K562 (cell line): ENCODE measurements around the gene CCDC136. TPM values are rescaled to one million over a fixed set of nuclear protein-coding genes. Genes with fewer than 3 reads are reported as not detected.
A peak's percentile ranks its signal among the peaks of the same experiment; 100 is the strongest.

Experiments
- ATAC-seq: fragments of 200-7000 bp; cut with Tn5 transposase; 3 replicates; pipeline ENCODE4 v1.9.1; 2020; ENCODE audit warnings: moderate library complexity
- BruUV-seq: library from RNA; stranded (reverse); fragments of 400-500 nt; replicated peaks from 2 replicates; lab custom pipeline; 2021; lab: Mats Ljungman, UMichigan
- CTCF ChIA-PET: fragments of 300-600 bp; formaldehyde crosslinking; extraction: SDS; loops from one replicate; lab custom pipeline; 2021; ENCODE audit warnings: low intra/inter-chr PET ratio; lab: Yijun Ruan, JAX
- POLR2A ChIA-PET: fragments of 300-600, 350-650 bp; sonication (Branson Sonifier 250); formaldehyde crosslinking; extraction: SDS; loops from one replicate; lab custom pipeline; 2021; ENCODE audit warnings: antibody characterized with exemption, inconsistent platforms; lab: Yijun Ruan, JAX
- DNase-seq, 4 experiments: peaks; one replicate each; pipeline versions ENCODE4 v3.0.0 to v3.0.0-alpha.2; 2011 to 2018; ENCODE audit warnings: low spot score in 3 of 4, mixed read lengths in 3 of 4; ENCODE audit errors: extremely low read depth in 1 of 4
- FAIRE-seq: peaks from 2 replicates; lab custom pipeline; 2011; peaks lifted over from hg19 to GRCh38; lab: Jason Lieb, UNC
- H2AFZ ChIP-seq: 2 replicates; pipeline ENCODE4 v1.6.0; 2011; ENCODE audit warnings: low read depth, low read length, control low read depth, inconsistent platforms
- H3K27ac ChIP-seq: fragments of 200-600 bp; 3 replicates; pipeline ENCODE4 v1.8.0; 2011; ENCODE audit warnings: low read depth, mild to moderate bottlenecking, control low read depth, inconsistent platforms, low read length, moderate library complexity, mixed read lengths; ENCODE audit errors: extremely low read depth
- H3K27me3 ChIP-seq, 2 experiments: fragments of 300-600 bp in 1 of 2; 2 replicates in 1 of 2; 3 replicates in 1 of 2; pipeline versions ENCODE4 v1.6.0 to v1.8.0; 2011; ENCODE audit warnings: inconsistent platforms in 2 of 2, low read length in 2 of 2, mild to moderate bottlenecking in 1 of 2, mixed read lengths in 1 of 2, moderate library complexity in 1 of 2; ENCODE audit not compliant: control insufficient read depth in 2 of 2, insufficient read depth in 2 of 2
- H3K36me3 ChIP-seq: fragments of 300-600 bp; 3 replicates; pipeline ENCODE4 v1.8.0; 2011; ENCODE audit warnings: mild to moderate bottlenecking, low read length, inconsistent platforms; ENCODE audit not compliant: control insufficient read depth, insufficient read depth
- H3K4me1 ChIP-seq, 2 experiments: fragments of 200-600 bp in 1 of 2; replicated peaks in 1 of 2; 2 replicates in 1 of 2; 3 replicates in 1 of 2; pipeline versions ENCODE4 v1.5.1 to v1.8.0; 2011; ENCODE audit warnings: inconsistent platforms in 2 of 2, low read length in 2 of 2, mild to moderate bottlenecking in 1 of 2, mixed read lengths in 1 of 2, moderate library complexity in 1 of 2; ENCODE audit not compliant: control insufficient read depth in 2 of 2, insufficient read depth in 2 of 2
- H3K4me2 ChIP-seq: 2 replicates; pipeline ENCODE4 v1.6.1; 2011; ENCODE audit warnings: low read length, control low read depth, inconsistent platforms, mixed read lengths; ENCODE audit not compliant: insufficient read depth
- H3K4me3 ChIP-seq: fragments of 200-600 bp; sonication (generic), shearing (Covaris generic); 2 replicates; pipeline ENCODE4 v1.5.1; 2016; ENCODE audit warnings: control low read depth, inconsistent platforms
- H3K79me2 ChIP-seq: fragments of 200-600 bp; 3 replicates; pipeline ENCODE4 v1.8.0; 2011; ENCODE audit warnings: low read length, inconsistent platforms; ENCODE audit not compliant: control insufficient read depth, insufficient read depth
- H3K9ac ChIP-seq, 2 experiments: 2 replicates each; pipeline versions ENCODE4 v1.6.0 to v1.6.1; 2011; ENCODE audit warnings: low read depth in 2 of 2, low read length in 2 of 2, control low read depth in 1 of 2, inconsistent platforms in 1 of 2, mild to moderate bottlenecking in 1 of 2, mixed read lengths in 1 of 2; ENCODE audit not compliant: insufficient read depth in 1 of 2
- H3K9me1 ChIP-seq: one replicate; pipeline ENCODE4 v1.6.0; 2011; ENCODE audit warnings: inconsistent platforms, mild to moderate bottlenecking, low read length, moderate library complexity; ENCODE audit not compliant: control insufficient read depth, insufficient read depth
- H3K9me3 ChIP-seq: replicated peaks from 2 replicates; pipeline ENCODE4 v1.5.1; 2011; ENCODE audit warnings: low read depth, low read length, inconsistent platforms; ENCODE audit not compliant: control insufficient read depth, insufficient read depth
- H4K20me1 ChIP-seq: replicated peaks from 2 replicates; pipeline ENCODE4 v1.6.1; 2011; ENCODE audit warnings: low read length, inconsistent platforms, mixed read lengths; ENCODE audit not compliant: control insufficient read depth, insufficient read depth
- ATF6 ChIP-seq: sonication (generic); formaldehyde crosslinking; IDR thresholded peaks from 2 replicates; pipeline ENCODE4 v1.4.0; 2020; ENCODE audit warnings: mild to moderate bottlenecking, missing genetic modification reagents
- BRD9 ChIP-seq: fragments of 450-650 bp; IDR thresholded peaks from 2 replicates; pipeline ENCODE4 v1.6.1; 2018; ENCODE audit warnings: low read depth; ENCODE audit not compliant: partially characterized antibody
- CHD4 ChIP-seq: fragments of 200-600 bp; sonication (generic); IDR thresholded peaks from 3 replicates; pipeline ENCODE4 v1.6.1; 2012; ENCODE audit warnings: low read depth, mild to moderate bottlenecking, mixed read lengths, low read length, inconsistent platforms; ENCODE audit not compliant: insufficient read depth, insufficient replicate concordance, poor library complexity, severe bottlenecking
- FOXM1 ChIP-seq, 2 experiments: fragments of 450-650 bp in 1 of 2; sonication (generic) in 1 of 2; formaldehyde crosslinking in 1 of 2; IDR thresholded peaks; 2 replicates each; pipeline versions ENCODE4 v1.6.1 to v1.9.0; 2017 to 2022; ENCODE audit warnings: low read depth in 2 of 2, mild to moderate bottlenecking in 2 of 2, missing genetic modification reagents in 1 of 2, moderate library complexity in 1 of 2
- LCOR ChIP-seq: sonication (generic); formaldehyde crosslinking; IDR thresholded peaks from 2 replicates; pipeline ENCODE4 v1.8.0; 2022; ENCODE audit warnings: mild to moderate bottlenecking, missing genetic modification reagents
- MECOM ChIP-seq: fragments of 250-450 bp; sonication (Bioruptor Pico); IDR thresholded peaks from 2 replicates; pipeline ENCODE4 v1.8.0; 2022; ENCODE audit warnings: inconsistent platforms
- RFX1 ChIP-seq: fragments of 450-650 bp; IDR thresholded peaks from 2 replicates; pipeline ENCODE4 v1.6.1; 2016; ENCODE audit warnings: mild to moderate bottlenecking, moderate library complexity
- TCF7 ChIP-seq: sonication (generic); IDR thresholded peaks from 2 replicates; pipeline ENCODE4 v1.6.1; 2016; ENCODE audit warnings: antibody characterized with exemption, borderline replicate concordance
- ZBED1 ChIP-seq: IDR thresholded peaks from 2 replicates; pipeline ENCODE4 v1.6.1; 2014
- ZNF431 ChIP-seq: sonication (generic); formaldehyde crosslinking; IDR thresholded peaks from 2 replicates; pipeline ENCODE4 v1.8.0; 2022; ENCODE audit warnings: mild to moderate bottlenecking, missing genetic modification reagents
- ZNF699 ChIP-seq: fragments of 250-450 bp; sonication (Bioruptor Pico); IDR thresholded peaks from 2 replicates; pipeline ENCODE4 v1.8.0; 2021; ENCODE audit warnings: mild to moderate bottlenecking, moderate library complexity; ENCODE audit not compliant: insufficient replicate concordance
- WGBS: fragments of 100-300 bp; shearing (Covaris generic); methylation state at CpG from one replicate; pipeline ENCODE4 v1.1.6; 2016; ENCODE audit warnings: low coverage, mixed read lengths; ENCODE audit not compliant: insufficient coverage; ENCODE audit errors: missing lambda C conversion rate; 5-methylcytosine and 5-hydroxymethylcytosine counted together
- in situ Hi-C: fragments of 300-500 bp; cut with MboI; formaldehyde crosslinking; loops from 4 replicates; pipeline ENCODE4 v1.15.0; 2018; ENCODE audit warnings: inconsistent platforms, mixed read lengths
- intact Hi-C: fragments of 100-400 bp; cut with micrococcal nuclease; formaldehyde crosslinking; loops from 2 replicates; pipeline ENCODE4 v1.14.2; 2022
- polyA plus RNA-seq, 8 experiments: library from polyadenylated mRNA; depleted of rRNA in 4 of 8; stranded (reverse) in 5 of 8; unstranded in 3 of 8; fragments of >200 nt; fragmentation: Nextera tagmentation in 2 of 8; fragmentation: Illumina TruSeq in 1 of 8; extraction: Ambion mirVana in 2 of 8; extraction: Trizol in 1 of 8; gene quantifications; 2 replicates each; pipeline versions ENCODE4 v1.2.1 to v1.2.3, GENCODE V29; 2011 to 2014; ENCODE audit warnings: inconsistent platforms in 1 of 8, missing spikeins in 1 of 8
- total RNA-seq, 7 experiments: library from RNA; depleted of rRNA in 6 of 7; stranded (reverse); fragments of >200 nt in 6 of 7; fragmentation: Illumina TruSeq in 2 of 7; extraction: Trizol in 2 of 7; gene quantifications; 2 replicates each; pipeline versions ENCODE4 v1.2.1 to v1.2.3, GENCODE V29; 2011 to 2021; ENCODE audit warnings: low replicate concordance in 1 of 7
- TF ChIP-seq, protein P1 (sequence below): fragments of 450-650 bp; formaldehyde crosslinking; IDR thresholded peaks from 2 replicates; pipeline ENCODE4 v1.4.0; 2022; ENCODE audit warnings: mild to moderate bottlenecking, moderate library complexity

Gene CCDC136
- total and polyA plus RNA-seq, 9 of the 15 experiments (the other 6 are each of a cell fraction or from before 2014, with no cell fraction given) = 2.4 to 40.8 (median 26.5) TPM

DNA sequence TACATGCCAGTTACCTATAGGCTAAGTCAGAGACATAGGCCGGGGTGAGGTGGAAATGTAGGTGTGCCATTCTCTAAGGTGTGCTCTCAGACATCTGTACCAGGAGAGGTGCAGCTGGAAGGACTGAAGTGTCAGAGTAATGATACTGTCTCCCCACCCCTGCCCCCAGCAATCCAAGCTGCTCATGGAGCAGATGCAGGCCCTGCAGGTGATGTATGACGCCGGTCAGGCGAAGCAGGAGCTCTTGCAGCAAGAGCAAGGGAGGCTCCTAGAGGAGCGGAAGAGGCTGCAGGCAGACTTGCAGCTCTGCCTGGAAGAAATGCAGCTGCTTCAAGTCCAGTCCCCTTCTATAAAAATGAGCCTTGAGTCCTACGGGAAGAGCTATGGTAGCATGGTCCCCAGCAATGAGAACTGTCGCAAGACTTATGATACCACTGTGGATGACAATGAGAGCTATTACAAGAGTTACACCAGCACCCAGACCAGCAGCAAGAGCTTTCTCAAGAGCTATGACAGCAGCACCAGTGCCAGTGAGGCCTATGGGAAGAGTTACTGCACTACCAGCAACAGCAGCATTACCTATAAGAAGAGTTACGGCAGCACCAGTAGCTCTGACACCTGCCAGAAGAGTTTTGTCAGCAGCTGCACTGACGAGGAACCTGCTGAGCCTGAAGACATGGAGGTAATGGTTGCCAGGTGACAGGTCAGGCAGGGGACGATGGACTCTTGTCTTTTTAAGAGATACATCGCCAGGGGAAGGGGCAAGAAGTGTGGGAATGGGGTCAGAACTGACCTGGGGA lies 20.1 kb downstream of the CCDC136 start:
- WGBS = 59% methylated on average over 11 of the region's 11 CpGs
- in situ Hi-C loops = no loop called here
- peak overlapping the region; percentile 48 for H2AFZ ChIP-seq
- intact Hi-C loops = no loop called here
- no peak overlapping the region for H3K4me3 ChIP-seq
- FAIRE-seq (no peak), DNase-seq (no peak), ATAC-seq (peak; percentile 5; the same call in 2 of the 3 replicates)
- ChIA-PET CTCF (no interaction called here), POLR2A (interaction anchor here (0.5 to 4.7 kb wide), 16 partner anchors 7 to 74 kb away, joined by 3 to 20 read pairs (median 5); no protein-coding TSS in a partner anchor)
- peak overlapping the region in 1 of 2 experiments; percentile 28; a peak in 1 of 4 replicates for H3K9ac ChIP-seq
- no peaks in the 10 kb centered on the region for H3K27me3 ChIP-seq
- peaks cover 26 to 33% of the 10 kb centered on the region in 2 experiments; a peak in 4 of 5 replicates for H3K4me1 ChIP-seq
- H3K9me3 ChIP-seq = no peaks in the 10 kb centered on the region
- no peaks in the 10 kb centered on the region for H3K79me2 ChIP-seq
- peaks cover 44% of the 10 kb centered on the region for H3K36me3 ChIP-seq
- H3K4me2 ChIP-seq = peak overlapping the region; percentile 58; the same call in 1 of the 2 replicates
- peaks cover 6% of the 10 kb centered on the region for H3K9me1 ChIP-seq
- H3K27ac ChIP-seq = no peak overlapping the region; the same call in 2 of the 3 replicates
- no TSS peak for BruUV-seq
- no peaks in the 10 kb centered on the region for H4K20me1 ChIP-seq
- no peak for TF ChIP-seq FOXM1 (IDR thresholded peaks at IDR 0.05; ENCODE audit: low read depth)
- TF ChIP-seq FOXM1 (CRISPR knock-in tag; IDR thresholded peaks at IDR 0.05; ENCODE audit: low read depth) = 0 out of 2 replicates have a peak, but pooled peaks have one; percentile 48
- no peak for TF ChIP-seq ZNF699 (CRISPR knock-in tag)
- 0 out of 2 replicates have a peak, but pooled peaks have one; percentile 6 for TF ChIP-seq TCF7
- peak; percentile 50 for TF ChIP-seq RFX1
- 0 out of 2 replicates have a peak, but pooled peaks have one; percentile 12 for TF ChIP-seq ATF6
- no peak for TF ChIP-seq LCOR (CRISPR knock-in tag)
- no peak for TF ChIP-seq BRD9
- TF ChIP-seq ZNF431 (CRISPR knock-in tag) = no peak
- TF ChIP-seq CHD4 = no peak
- TF ChIP-seq, protein P1, sequence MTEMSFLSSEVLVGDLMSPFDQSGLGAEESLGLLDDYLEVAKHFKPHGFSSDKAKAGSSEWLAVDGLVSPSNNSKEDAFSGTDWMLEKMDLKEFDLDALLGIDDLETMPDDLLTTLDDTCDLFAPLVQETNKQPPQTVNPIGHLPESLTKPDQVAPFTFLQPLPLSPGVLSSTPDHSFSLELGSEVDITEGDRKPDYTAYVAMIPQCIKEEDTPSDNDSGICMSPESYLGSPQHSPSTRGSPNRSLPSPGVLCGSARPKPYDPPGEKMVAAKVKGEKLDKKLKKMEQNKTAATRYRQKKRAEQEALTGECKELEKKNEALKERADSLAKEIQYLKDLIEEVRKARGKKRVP (CRISPR knock-in tag) = no peak
- no peak for TF ChIP-seq MECOM (CRISPR knock-in tag)
- TF ChIP-seq ZBED1 = 0 out of 2 replicates have a peak, but pooled peaks have one; percentile 7
